HG02870 (cell line): ENCODE results near the gene LAMC1.
"Not testable (repeated sequence)": the region's sequence is repeated elsewhere in the genome, so short reads cannot be mapped to it uniquely, and the experiment has no call there.

Experiments
- ATAC-seq: cut with Tn5 transposase; IDR thresholded peaks from one replicate; pipeline ENCODE4 v1.9.1; 2021; ENCODE audit warnings: mild to moderate bottlenecking, moderate library complexity; ENCODE audit not compliant: unreplicated experiment

Gene LAMC1

DNA sequence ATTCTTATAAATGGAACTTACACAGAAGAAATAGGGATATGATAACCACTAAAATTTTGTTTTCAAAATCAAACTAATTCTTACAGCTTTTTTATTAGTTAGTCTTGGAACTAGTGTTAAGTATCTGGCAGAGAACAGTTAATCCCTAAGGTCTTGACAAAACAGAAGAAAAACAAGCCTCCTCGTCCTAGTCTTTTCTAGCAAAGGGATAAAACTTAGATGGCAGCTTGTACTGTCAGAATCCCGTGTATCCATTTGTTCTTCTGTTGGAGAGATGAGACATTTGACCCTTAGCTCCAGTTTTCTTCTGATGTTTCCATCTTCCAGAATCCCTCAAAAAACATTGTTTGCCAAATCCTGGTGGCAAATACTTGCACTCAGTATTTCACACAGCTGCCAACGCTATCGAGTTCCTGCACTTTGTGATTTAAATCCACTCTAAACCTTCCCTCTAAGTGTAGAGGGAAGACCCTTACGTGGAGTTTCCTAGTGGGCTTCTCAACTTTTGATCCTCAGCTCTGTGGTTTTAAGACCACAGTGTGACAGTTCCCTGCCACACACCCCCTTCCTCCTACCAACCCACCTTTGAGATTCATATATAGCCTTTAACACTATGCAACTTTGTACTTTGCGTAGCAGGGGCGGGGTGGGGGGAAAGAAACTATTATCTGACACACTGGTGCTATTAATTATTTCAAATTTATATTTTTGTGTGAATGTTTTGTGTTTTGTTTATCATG is 120.5 kb downstream of the LAMC1 start:
- no peak for ATAC-seq

DNA sequence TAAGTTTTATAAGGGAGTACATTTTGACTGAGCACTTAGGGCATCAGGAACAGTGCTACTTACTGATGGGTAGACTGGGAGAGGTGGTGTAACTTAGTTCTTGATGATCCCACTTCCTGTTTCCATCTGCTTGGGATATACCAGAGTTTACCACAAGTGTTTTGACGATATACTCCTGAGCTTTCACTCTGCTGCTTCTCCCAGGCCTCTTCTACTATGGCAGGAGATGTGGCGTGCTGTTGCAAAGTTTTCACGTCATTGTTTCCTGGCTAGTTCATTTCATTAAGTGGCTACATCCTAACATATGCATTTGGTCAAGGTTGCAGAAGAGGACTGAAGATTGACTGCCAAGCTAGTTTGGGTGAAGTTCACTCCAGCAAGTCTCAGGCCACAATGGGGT is 121.5 kb downstream of the LAMC1 start:
- no peak for ATAC-seq

DNA sequence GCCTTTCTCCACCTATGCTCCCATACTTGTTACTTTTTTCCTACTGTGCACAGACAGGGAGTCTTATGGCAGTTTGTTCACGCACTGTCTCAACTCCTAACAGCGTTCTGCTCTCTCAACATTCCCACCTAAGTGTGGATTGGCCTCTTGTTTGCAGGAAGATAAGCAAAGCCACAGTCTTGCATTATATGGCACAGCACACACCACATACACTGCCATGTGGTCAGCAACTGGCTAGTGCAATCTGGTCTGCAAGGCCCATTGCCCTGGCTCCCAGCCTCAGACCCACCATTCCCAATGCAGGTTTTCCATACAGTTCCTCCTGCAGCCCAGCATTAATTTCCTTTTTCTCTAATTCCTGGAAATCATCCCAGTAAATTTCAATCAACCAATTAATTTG is 124.5 kb downstream of the LAMC1 start:
- ATAC-seq, result no peak

DNA sequence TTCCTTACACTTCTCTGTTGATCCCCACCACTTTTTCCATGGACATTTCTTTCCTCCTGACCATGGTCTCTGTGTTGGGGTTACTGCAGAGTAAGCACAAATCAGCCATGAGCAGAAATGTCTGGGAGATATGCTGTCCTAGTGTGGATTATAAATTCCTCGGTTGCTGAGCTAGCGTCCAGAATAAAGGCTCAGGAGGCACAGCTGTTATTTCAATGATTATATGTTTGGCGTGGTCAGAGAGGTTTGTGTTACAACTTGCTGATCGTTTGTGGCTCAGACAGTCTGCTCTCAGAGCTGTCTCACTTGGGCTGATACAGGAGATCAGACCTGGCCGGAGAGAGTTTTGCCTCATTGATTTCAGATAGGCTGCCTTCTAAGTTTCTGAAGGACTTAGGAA is 125.4 kb downstream of the LAMC1 start:
- no peak for ATAC-seq

DNA sequence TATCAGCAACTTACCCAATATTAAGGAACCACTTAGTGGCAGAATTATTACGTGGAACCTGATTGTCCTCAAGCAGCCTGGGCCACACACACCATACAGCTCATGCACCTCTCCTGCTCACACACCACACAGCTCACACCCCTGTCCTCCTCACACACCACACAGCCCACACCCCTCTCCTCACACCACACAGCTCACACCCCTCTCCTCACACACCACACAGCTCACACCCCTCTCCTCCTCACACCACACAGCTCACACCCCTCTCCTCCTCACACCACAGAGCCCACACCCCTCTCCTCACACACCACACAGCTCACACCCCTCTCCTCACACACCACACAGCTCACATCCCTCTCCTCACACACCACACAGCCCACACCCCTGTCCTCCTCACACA is 126.1 kb downstream of the LAMC1 start:
- no peak for ATAC-seq

DNA sequence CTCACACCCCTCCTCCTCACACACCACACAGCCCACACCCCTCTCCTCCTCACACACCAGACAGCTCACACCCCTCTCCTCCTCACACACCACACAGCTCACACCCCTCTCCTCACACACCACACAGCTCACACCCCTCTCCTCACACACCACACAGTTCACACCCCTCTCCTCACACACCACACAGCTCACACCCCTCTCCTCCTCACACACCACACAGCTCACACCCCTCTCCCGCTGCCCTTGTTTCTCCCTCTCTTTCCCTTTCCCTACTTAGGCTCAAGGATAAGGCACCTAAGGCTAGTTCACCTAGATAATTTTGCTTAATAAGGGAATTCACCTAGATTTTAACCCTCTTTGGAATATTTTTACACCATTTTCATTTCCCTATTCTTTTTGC is 126.8 kb downstream of the LAMC1 start:
- ATAC-seq, result not testable (repeated sequence)

DNA sequence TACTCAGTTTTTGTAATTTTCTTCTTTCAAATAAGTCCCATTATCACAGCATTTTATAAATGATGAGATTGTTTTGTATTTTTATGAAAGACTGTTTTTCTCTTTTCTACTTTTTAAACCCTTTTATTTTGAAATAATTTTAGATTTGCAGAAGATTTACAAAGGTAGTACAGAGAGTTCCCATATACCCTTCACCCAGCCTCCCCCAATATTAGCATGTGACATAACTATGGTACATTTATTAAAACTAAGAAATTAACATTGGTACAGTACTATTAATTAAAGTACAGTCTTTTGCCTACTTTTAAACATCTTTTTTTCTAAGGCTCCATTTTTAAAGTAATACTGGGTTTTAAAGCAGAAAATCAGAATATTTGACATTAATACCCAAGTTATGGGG is 127.2 kb downstream of the LAMC1 start:
- no peak for ATAC-seq

DNA sequence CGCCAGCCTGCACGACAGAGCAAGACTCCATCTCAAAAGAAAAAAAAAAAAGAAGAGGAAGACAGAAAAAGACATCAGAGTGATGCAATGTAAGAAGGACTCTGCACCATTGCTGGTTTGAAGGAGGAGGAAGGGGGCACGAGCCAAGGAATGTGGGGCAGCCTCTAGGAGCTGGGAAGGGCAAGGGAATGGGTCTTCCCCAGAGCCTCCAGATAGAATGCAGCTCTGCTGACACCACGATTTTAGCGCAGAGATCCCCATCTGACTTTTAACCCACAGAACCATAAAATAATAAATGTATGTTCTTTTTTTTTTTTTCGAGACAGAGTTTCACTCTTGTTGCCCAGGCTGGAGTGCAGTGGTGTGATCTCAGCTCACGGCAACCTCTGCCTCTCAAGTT is 129.0 kb downstream of the LAMC1 start:
- no peak for ATAC-seq

DNA sequence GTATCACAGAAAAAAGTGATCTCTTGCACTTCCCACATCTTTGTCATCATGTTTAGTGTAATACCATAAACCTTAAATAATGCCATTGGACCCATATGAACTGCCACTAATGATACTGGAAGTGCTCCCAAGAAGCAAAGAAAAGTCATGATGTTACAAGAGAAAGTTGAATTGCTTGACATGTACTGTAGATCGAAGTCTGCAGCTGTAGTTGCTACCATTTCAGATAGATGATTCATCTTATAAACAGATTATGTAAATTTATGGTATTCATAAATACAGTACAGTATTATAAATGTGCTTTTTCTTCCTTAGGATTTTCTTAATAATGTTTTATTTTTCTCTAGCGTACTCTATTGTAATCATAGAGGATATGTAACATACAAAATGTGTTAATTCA is 132.7 kb downstream of the LAMC1 start:
- ATAC-seq, result no peak

DNA sequence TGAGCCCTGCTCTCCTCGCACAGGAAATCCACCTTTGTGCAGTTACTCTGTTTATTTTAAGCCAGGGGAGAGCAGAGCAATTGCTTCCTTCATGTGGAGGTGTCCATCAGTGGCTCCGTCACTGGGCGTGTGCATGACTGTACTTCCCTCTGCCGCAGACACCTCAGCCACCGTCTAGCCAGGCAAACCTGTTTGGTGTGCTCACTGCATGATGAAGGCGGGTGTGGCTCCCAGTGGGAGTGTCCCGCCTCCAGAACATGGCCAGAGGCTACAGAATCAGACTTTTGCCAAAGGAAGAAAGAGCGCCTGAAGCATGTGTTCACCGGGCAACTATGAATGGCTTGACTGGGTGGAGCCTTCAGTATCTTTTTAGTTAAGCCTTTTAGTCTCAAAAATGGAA is 136.7 kb downstream of the LAMC1 start:
- no peak for ATAC-seq

DNA sequence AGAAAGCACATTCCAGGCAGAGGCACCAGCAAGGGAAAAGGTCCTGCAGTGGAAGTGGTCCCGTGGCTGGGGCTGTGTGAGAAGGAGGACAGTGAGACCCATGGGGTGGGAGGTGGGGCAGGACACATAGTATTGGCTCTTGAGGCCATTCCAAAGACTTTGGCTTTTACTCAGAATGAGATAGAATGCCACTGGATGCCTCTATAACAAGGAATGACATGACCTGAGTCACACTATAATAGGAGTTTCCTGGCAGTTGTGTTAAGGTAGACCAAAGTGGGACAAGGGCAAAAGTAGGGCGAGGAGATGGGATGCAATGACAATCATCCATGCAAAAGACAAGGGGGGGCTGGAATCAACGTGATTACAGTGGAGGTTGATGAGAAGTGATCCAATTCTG is 138.2 kb downstream of the LAMC1 start:
- ATAC-seq, result no peak

DNA sequence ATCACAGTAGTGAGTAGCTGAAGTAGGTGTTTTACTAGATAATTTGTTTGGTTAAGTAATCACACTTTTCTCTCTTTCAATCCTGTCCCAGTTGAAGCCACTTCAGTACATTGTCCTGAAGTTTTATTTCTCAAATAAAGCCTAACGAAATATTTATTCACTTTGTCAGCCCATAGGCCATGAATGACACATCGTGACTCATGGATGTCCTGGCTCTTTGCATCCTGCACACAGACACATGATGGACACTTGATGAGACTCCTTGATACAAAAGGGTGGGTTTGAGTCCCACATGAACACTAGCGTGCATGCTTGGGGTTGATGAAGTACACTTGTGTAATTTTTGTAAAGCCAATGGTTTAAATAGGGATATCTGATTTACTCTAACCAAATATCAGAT is 140.1 kb downstream of the LAMC1 start:
- ATAC-seq, result no peak

DNA sequence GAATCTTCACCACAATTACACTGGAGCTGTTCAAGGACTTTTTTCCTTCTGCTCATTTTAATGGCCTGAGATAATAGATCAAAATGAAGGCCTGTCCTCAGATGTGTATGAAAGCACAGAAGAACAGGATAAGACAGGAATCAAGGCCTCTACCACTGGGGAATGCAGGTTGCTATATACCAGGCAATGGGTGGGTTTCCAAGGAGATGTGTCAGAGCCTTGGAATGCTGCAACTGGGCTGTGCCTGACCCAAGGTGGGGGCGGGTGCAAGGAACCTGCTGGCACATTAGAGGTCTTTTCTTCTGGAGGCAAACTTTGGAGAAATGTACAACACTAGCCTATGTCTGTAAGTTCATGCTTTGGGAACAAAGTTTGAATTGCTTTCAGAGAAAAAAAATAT is 141.1 kb downstream of the LAMC1 start:
- ATAC-seq, result no peak

DNA sequence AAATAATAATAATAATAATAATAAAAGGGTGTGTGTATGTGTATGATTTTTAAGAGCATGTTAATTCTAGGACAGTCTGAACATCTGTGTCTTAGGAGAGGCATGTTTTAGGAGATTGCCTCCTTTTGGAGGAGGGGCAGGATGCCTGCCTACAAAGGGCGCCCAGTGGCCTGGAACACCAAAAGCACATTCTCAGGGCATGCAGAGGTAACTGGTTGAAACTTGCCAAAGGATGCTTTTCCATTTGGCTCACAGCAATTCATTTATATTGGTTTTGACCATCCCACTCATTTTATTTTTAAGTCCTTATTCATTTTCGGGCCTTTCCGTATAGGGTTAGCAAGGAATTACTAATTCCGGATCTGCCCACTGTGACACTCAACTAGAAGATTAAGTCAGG is 141.7 kb downstream of the LAMC1 start:
- no peak for ATAC-seq

DNA sequence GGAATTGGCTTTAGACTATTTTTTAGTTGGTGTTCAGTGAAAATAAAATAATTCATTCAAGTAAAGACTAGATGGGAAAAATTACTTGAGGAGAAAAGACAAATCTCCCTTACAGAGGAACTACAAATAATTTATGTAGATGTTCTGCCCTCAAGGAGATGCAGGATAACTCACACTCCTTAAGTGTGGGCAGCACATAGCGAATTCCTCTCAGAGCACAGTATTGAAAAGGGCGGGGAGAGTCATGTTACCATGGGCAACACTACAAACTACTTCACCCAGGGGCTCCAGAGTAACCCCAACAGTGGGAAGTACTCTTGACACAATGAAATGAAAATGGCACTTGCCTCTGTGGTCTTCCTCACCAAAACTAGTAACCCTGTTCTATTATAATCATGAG is 142.2 kb downstream of the LAMC1 start:
- ATAC-seq, result no peak

DNA sequence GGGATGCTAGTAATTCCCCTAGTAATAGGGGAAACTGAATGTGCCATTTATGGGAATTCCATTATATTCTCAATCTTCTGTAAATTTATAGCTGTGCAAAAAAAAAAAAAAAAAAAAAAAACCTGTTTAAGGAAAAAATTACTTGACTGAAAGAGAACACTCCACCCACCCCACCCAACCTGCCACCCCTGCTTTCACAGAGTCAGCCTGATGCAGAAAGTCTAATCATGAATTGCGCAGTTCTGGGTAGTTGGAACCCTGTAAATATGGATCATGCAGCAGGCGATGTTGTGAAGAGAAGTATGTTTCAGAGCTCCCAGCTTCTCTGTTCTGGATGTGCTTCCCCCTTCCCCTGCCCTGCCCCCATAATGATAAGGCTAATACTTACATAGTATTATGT is 143.2 kb downstream of the LAMC1 start:
- ATAC-seq, result no peak

DNA sequence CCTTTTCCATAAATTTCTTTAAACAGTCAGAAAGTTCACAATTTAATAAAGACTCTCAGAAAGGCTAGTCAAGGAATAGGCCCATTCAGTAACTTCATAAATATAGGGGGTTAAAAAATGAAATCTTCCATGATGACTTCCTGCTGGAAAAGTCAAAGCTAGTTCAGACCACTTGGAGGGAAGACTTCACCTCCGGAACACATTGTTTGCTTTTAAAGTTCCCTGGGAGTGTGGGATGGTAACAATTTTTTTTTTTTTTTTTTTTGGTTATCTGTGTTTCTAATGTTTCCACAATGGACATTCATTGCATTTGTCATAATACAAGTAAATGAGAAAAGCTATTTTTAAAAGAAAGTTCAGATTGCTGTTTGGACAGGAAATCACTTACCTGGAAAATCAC is 144.5 kb downstream of the LAMC1 start:
- ATAC-seq, result no peak

DNA sequence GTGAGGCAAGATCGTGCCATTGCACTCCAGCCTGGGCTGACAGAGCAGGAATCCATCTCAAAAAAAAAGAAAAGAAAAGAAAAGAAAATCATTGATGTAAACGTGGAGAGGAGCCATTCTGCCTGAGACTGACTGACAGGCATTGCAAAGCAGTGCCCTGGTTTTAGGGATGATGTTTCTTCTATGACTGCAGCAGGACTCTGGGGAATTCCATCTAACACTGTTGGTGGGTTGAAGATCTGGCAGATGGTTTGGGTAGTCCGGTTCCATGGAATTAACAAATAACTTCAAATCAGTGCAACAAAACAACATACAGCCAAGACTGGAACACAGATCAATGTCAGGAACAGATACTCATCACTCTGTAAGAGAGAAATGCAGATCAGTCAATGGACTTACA is 145.1 kb downstream of the LAMC1 start:
- no peak for ATAC-seq

DNA sequence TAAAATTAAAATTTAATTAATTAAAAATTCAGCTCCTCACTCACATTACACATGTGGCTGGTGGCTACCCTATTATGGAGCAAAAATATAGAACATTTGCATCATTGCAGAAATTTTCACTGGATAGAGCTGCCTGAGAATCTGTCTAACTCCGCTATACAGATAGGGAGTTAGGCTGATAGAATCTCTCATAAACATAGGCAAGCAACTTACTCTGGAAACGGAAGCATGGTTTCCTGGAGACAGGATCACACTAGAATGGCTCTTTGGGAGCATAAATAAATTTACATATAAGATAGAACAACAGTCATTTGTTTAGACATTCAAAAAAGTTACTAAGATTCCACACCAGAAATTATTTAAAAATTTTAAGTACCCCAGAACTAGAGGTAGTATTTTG is 150.6 kb downstream of the LAMC1 start:
- ATAC-seq, result no peak

DNA sequence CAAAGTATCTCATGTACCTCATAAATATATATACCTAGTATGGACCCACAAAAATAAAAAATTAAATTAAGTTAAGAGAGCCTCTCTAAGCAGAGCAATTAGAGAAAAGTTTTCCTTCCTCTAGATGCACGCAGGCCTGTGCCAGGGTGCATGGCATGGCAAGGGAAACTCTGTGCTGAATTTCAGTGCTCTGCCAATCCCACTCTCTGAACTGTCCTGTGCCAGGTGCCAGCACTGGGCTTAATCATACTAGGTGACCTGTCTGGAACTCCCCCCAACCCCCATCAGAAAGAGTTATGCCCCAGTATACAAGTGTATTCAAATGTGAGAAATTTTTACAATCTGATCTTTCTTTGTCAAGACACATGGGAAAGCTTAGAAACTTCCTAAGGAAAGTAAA is 152.4 kb downstream of the LAMC1 start:
- ATAC-seq, result no peak

DNA sequence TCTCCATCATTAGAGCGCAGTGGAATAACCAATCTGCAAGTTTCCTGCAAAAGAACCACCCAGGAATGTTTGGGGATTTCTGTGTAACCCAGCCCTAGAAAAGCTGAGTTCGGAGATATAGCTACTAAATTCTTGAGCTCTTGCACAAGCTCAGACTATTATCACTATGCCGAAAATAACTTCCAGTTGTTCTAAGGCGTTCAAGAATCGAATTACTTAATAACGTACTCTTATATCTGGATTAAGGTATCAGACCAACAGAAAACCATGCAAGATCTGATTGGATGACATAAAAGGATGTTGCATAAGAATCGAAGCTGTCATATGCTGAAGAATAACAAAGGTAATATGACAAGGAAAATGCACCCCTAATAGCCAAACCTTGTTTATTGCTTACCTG is 155.3 kb downstream of the LAMC1 start:
- no peak for ATAC-seq

DNA sequence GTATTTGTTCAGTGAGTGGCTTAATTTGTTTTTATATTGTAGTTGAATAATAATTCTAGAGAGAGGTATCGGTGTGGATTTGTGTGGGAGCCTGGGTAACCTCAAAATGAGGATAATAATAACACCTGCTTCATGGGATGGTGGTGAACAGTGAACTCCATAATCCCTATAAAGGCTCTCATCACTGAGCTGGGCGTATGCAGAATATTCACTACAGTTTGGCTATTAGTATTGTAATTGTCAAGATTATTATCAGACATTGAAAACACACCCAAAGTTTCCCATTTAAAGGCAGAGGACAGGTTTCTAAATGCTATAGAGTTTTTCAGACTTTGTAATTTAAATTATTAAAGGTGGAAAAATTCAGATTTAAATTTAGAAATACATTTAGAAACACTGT is 155.8 kb downstream of the LAMC1 start:
- ATAC-seq, result no peak

DNA sequence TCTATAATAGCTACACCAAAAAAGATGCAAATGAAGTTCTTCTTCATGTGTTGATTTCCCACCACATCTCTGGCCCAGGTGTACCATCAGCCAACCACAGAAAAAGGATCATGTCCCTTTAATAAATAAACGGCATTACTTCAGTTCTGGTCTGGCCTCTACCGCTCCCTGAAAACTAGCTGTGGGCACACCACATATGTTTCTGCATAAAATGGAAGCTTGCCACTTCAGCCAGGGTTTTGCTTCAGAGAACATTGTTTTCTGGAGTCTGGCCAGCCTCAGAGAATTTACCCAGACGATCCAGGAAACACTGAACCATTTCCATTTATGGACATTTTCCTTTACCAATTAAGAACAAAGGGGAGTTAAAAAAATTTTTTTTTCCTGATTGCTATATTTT is 157.0 kb downstream of the LAMC1 start:
- no peak for ATAC-seq
